ENCODE data around the gene MRPL41.
"Not testable (repeated sequence)": the region's sequence is repeated elsewhere in the genome, so short reads cannot be mapped to it uniquely, and the experiment has no call there.

Gene MRPL41

GRCh38 chr9:137588311-137588710, 36.6 kb downstream of the MRPL41 start:
- no peak for DNase-seq

- no peak for DNase-seq
These were observed 37.2 kb downstream of the MRPL41 start for GRCh38 chr9:137588891-137589290.

- DNase-seq, result no peak
These were observed 37.9 kb downstream of the MRPL41 start for GRCh38 chr9:137589441-137590122.

- DNase-seq, result no peak
These were observed 38.4 kb downstream of the MRPL41 start for GRCh38 chr9:137590123-137590468.

- DNase-seq, result peak; percentile 93
These were observed 39.0 kb downstream of the MRPL41 start, which contains the start of gene ZMYND19 for GRCh38 chr9:137590469-137591383. Gene ZMYND19 (minus strand): TSS chr9:137590512. CDS start chr9:137590263, 249 bp downstream.

GRCh38 chr9:137592767-137593166, 41.1 kb downstream of the MRPL41 start:
- no peak for DNase-seq

GRCh38 chr9:137593176-137593575, 41.5 kb downstream of the MRPL41 start:
- DNase-seq, result no peak

- not testable (repeated sequence) for DNase-seq
These were observed 44.9 kb downstream of the MRPL41 start for GRCh38 chr9:137596577-137596976.

- no peak for DNase-seq
These were observed 47.3 kb downstream of the MRPL41 start for GRCh38 chr9:137598943-137599342.
